ENCODE measurements around the gene PNPLA7. TPM values are rescaled to one million over a fixed set of nuclear protein-coding genes. Genes with fewer than 3 reads are reported as not detected.
"Not testable (repeated sequence)": the region's sequence is repeated elsewhere in the genome, so short reads cannot be mapped to it uniquely, and the experiment has no call there.

Gene PNPLA7
- total RNA-seq, 1 donor from 2014 or later = 3.6 TPM

DNA sequence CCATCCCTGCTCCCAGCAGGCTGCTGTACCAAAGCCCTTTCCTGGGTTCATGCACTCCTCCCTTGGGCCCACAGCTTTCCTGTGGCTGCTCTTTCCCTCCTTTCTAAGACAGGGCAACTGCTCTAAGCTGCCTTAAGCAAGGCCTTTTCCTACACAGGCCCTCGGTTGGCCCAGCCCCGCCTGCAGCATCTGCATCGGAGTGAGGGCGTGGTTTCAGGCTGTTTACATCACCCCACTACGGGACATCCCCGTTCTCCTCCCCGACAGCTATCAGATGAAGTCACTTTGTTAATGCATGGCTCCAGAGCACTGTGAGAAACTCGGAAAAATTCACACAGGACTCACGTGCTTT, 25.1 kb upstream of the PNPLA7 start:
- Mint-ChIP-seq H3K36me3 (ENCODE audit: low read depth) (peaks cover 17% of the 10 kb centered on the region), H3K9me3 (ENCODE audit: low read depth) (no peaks in the 10 kb centered on the region), H3K27me3 (ENCODE audit: low read depth) (no peaks in the 10 kb centered on the region), H3K27ac (ENCODE audit: unreplicated experiment) (no peak overlapping the region), H3K4me3 (ENCODE audit: unreplicated experiment) (no peak overlapping the region), H3K4me1 (ENCODE audit: low read depth) (peaks cover 27% of the 10 kb centered on the region)
- DNase-seq (ENCODE audit: low spot score) = no peak
- TF ChIP-seq, protein P1, sequence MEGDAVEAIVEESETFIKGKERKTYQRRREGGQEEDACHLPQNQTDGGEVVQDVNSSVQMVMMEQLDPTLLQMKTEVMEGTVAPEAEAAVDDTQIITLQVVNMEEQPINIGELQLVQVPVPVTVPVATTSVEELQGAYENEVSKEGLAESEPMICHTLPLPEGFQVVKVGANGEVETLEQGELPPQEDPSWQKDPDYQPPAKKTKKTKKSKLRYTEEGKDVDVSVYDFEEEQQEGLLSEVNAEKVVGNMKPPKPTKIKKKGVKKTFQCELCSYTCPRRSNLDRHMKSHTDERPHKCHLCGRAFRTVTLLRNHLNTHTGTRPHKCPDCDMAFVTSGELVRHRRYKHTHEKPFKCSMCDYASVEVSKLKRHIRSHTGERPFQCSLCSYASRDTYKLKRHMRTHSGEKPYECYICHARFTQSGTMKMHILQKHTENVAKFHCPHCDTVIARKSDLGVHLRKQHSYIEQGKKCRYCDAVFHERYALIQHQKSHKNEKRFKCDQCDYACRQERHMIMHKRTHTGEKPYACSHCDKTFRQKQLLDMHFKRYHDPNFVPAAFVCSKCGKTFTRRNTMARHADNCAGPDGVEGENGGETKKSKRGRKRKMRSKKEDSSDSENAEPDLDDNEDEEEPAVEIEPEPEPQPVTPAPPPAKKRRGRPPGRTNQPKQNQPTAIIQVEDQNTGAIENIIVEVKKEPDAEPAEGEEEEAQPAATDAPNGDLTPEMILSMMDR (IDR thresholded peaks at IDR 0.05) = no peak

DNA sequence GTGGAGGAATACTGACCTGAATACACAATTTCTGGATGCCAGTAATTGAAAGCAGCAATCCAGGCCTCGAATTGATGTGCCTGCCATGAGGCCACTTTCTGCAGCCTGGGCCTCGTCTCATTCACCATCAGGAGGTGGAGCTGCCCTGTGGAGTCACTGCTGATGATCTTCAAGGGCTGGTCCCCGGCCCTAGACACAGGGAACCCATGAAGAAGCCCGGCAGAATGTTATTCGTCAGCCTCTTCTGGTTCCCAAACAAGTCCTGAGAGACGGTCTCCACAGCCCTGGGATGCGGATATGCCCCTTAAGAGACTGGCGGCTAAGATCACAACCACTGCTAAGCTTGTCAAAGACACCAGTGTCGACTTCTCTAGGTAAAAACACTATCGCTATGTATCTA, 24.0 kb upstream of the PNPLA7 start:
- H3K9me3 Mint-ChIP-seq (ENCODE audit: low read depth) = no peaks in the 10 kb centered on the region
- TF ChIP-seq, protein P1 (IDR thresholded peaks at IDR 0.05) = no peak
- peaks cover 25% of the 10 kb centered on the region for H3K4me1 Mint-ChIP-seq (ENCODE audit: low read depth)
- H3K27me3 Mint-ChIP-seq (ENCODE audit: low read depth) = no peaks in the 10 kb centered on the region
- peaks cover 18% of the 10 kb centered on the region for H3K36me3 Mint-ChIP-seq (ENCODE audit: low read depth)
- H3K4me3 Mint-ChIP-seq (ENCODE audit: unreplicated experiment) = no peak overlapping the region
- peak overlapping the region; percentile 22 for H3K27ac Mint-ChIP-seq (ENCODE audit: unreplicated experiment)
- no peak for DNase-seq (ENCODE audit: low spot score)

DNA sequence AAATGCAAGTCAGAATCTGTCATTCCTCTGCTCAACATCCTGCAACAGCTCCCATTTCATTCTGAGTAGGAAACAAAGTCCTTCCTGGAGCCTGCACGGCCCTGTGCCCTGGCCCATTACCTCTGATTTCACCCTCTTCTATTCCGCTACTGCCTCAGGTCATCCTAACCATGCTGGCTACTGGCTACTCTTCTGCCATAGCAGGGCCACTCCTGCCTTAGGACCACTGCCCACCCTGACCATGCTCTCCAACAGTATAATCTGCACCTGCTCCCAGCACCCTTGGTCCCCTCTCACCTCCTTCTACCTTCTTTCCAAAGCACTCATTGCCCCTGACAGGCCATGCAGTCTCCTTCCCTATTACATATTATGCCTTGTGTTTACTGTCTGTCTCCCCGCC, 20.4 kb upstream of the PNPLA7 start:
- Mint-ChIP-seq H3K36me3 (ENCODE audit: low read depth) (peaks cover 16% of the 10 kb centered on the region), H3K9me3 (ENCODE audit: low read depth) (no peaks in the 10 kb centered on the region), H3K27me3 (ENCODE audit: low read depth) (no peaks in the 10 kb centered on the region), H3K4me1 (ENCODE audit: low read depth) (peaks cover under 1% of the 10 kb centered on the region), H3K27ac (ENCODE audit: unreplicated experiment) (no peak overlapping the region), H3K4me3 (ENCODE audit: unreplicated experiment) (no peak overlapping the region)
- TF ChIP-seq, protein P1 (IDR thresholded peaks at IDR 0.05) = no peak
- DNase-seq (ENCODE audit: low spot score) = no peak

DNA sequence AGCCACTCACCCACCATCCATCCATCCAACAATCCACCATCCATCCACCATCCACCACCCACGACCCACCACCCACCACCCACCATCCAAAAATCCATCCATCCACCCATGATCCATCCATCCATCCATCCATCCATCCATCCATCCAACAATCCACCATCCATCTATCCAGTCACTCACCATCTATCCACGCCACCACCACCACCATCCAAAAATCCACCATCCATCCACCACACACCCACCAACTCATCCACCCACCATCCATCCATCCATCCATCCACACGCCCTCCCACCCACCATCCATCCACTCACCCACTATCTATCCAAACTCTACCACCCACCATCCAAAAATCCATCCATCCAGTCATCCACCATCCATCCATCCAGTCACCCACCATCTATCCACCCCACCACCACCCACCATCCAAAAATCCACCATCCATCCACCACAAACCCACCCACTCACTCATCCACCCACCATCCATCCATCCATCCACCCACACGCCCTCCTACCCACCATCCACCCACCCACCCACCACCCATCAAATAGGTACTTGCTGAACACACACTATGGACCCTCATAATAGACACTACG, 19.5 kb upstream of the PNPLA7 start:
- H3K4me1 Mint-ChIP-seq (ENCODE audit: low read depth) = no peaks in the 10 kb centered on the region
- TF ChIP-seq, protein P1 (IDR thresholded peaks at IDR 0.05) = no peak
- no peak for DNase-seq (ENCODE audit: low spot score)
- no peak overlapping the region for H3K27ac Mint-ChIP-seq (ENCODE audit: unreplicated experiment)
- no peaks in the 10 kb centered on the region for H3K27me3 Mint-ChIP-seq (ENCODE audit: low read depth)
- no peak overlapping the region for H3K4me3 Mint-ChIP-seq (ENCODE audit: unreplicated experiment)
- no peaks in the 10 kb centered on the region for H3K9me3 Mint-ChIP-seq (ENCODE audit: low read depth)
- peaks cover 15% of the 10 kb centered on the region for H3K36me3 Mint-ChIP-seq (ENCODE audit: low read depth)

DNA sequence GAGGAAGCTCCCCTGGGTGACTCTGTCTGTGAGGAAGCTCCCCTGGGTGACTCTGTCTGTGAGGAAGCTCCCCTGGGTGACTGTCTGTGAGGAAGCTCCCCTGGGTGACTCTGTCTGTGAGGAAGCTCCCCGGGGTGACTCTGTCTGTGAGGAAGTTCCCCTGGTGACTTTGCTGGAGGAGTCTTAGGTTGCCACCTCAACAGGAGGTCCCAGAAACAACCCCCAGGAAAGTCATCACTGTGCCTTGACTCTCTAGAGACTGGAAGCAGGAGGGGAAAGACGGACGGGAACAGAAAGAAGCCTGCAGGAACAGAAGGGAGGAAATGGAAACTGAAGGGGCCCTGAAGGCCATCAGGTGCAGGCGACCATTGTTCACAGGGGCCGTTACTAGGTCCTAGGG, 18.2 kb upstream of the PNPLA7 start:
- not testable (repeated sequence) for H3K27me3 Mint-ChIP-seq (ENCODE audit: low read depth); H3K4me1 Mint-ChIP-seq (ENCODE audit: low read depth); DNase-seq (ENCODE audit: low spot score); H3K27ac Mint-ChIP-seq (ENCODE audit: unreplicated experiment); H3K4me3 Mint-ChIP-seq (ENCODE audit: unreplicated experiment); H3K9me3 Mint-ChIP-seq (ENCODE audit: low read depth)
- peaks cover 21% of the 10 kb centered on the region for H3K36me3 Mint-ChIP-seq (ENCODE audit: low read depth)

DNA sequence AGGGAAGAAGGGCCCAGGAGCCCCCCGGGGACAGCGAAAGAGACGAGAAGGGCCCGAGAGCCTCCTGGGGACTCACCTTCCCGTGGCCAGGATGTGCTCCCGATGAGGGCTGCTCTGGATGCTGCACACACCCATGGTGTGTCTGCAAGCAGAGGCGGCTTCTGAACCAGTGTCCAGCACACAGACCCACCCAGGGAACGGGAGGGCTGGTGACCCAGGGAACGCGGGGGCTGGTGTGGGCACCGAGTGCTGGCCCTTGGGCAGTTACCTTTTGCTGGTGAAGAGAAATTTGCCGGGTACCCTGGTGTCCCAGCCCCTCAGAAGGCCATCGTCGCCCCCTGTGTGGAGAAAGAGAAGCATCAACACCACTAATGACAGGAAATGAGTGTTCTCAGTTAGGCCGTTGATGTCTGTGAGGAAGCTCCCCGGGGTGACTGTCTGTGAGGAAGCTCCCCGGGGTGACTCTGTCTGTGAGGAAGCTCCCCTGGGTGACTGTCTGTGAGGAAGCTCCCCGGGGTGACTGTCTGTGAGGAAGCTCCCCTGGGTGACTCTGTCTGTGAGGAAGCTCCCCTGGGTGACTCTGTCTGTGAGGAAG, 14.7 kb upstream of the PNPLA7 start:
- H3K4me1 Mint-ChIP-seq (ENCODE audit: low read depth) = no peaks in the 10 kb centered on the region
- H3K36me3 Mint-ChIP-seq (ENCODE audit: low read depth) = peaks cover 22% of the 10 kb centered on the region
- H3K9me3 Mint-ChIP-seq (ENCODE audit: low read depth) = no peaks in the 10 kb centered on the region
- TF ChIP-seq, protein P1 (IDR thresholded peaks at IDR 0.05) = no peak
- no peaks in the 10 kb centered on the region for H3K27me3 Mint-ChIP-seq (ENCODE audit: low read depth)
- H3K4me3 Mint-ChIP-seq (ENCODE audit: unreplicated experiment) = no peak overlapping the region
- no peak for DNase-seq (ENCODE audit: low spot score)
- no peak overlapping the region for H3K27ac Mint-ChIP-seq (ENCODE audit: unreplicated experiment)
